ENCODE data around the gene MBTD1.
A peak's percentile ranks its signal among the peaks of the same experiment; 100 is the strongest.
"Not testable (repeated sequence)": the region's sequence is repeated elsewhere in the genome, so short reads cannot be mapped to it uniquely, and the experiment has no call there.

Gene MBTD1

GRCh38 chr17:51259564-51260236, at the start of gene MBTD1:
TSS of gene MBTD1 (minus strand) at chr17:51260049. CDS start at chr17:51225161, 34,888 bp downstream.
- H3K4me3 ChIP-seq (ENCODE audit: low read length), result peak within 1 kb of the TSS; percentile 86
- peaks cover 9% of the 10 kb centered on the region for H3K36me3 ChIP-seq (ENCODE audit: control insufficient read depth, insufficient read depth, low read length, severe bottlenecking)
- peaks cover 52% of the 10 kb centered on the region for H3K4me1 ChIP-seq (ENCODE audit: control insufficient read depth, insufficient read depth, low read length)
- no peaks in the 10 kb centered on the region for H3K9me3 ChIP-seq (ENCODE audit: control insufficient read depth, low read length)
- peak; percentile 97 for DNase-seq (ENCODE audit: low read depth)
- H3K9ac ChIP-seq (ENCODE audit: low read length), result peak within 1 kb of the TSS; percentile 94
- no peaks in the 10 kb centered on the region for H3K27me3 ChIP-seq (replicated peaks; ENCODE audit: control insufficient read depth, insufficient read depth, low read length)

DNA sequence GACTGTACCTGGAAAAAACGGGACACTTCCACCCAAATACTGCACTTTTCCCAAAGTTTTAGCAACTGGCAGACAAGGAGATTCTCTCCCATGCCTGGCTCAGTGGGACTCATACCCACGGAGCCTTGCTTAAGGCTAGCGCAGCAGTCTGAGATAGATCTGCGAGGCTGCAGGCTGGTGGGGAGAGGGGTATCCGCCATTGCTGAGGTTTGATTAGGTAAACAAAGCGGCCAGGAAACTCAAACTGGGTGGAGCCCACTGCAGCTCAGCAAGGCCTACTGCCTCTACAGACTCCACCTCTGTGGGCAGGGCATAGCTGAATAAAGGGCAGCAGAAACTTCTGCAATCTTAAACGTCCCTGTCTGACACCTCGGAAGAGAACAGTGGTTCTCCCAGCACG, 45.3 kb upstream of the MBTD1 start:
- Histone ChIP-seq H3K9me3 (ENCODE audit: control insufficient read depth, low read length) (no peaks in the 10 kb centered on the region), H3K4me3 (ENCODE audit: low read length) (no peak overlapping the region), H3K4me1 (ENCODE audit: control insufficient read depth, insufficient read depth, low read length) (no peaks in the 10 kb centered on the region), H3K27me3 (replicated peaks; ENCODE audit: control insufficient read depth, insufficient read depth, low read length) (no peaks in the 10 kb centered on the region), H3K9ac (ENCODE audit: low read length) (no peak overlapping the region), H3K36me3 (ENCODE audit: control insufficient read depth, insufficient read depth, low read length, severe bottlenecking) (peaks cover under 1% of the 10 kb centered on the region)
- no peak for DNase-seq (ENCODE audit: low read depth)

DNA sequence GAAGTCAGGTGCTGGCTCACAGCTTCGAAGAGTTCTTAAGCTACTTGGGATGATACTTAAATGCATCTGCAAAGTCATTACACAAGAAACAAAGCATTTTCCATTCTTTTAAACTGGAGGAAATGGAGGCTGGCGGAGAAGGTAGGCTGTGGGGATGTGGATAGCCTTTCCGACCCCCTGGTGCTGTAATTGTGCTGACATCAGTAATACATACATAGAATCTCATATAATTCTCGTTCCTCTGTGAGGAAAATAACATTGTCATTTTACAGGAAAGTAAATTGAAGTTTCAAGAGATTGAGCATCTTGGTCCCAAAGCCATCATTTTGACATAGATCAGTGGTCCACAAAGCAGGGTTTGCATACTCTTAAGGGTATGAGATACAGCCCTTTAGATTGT, 40.0 kb upstream of the MBTD1 start:
- H3K4me1 ChIP-seq (ENCODE audit: control insufficient read depth, insufficient read depth, low read length), result no peaks in the 10 kb centered on the region
- no peak overlapping the region for H3K9ac ChIP-seq (ENCODE audit: low read length)
- no peaks in the 10 kb centered on the region for H3K27me3 ChIP-seq (replicated peaks; ENCODE audit: control insufficient read depth, insufficient read depth, low read length)
- no peak for DNase-seq (ENCODE audit: low read depth)
- H3K36me3 ChIP-seq (ENCODE audit: control insufficient read depth, insufficient read depth, low read length, severe bottlenecking), result peaks cover 26% of the 10 kb centered on the region
- no peak overlapping the region for H3K4me3 ChIP-seq (ENCODE audit: low read length)
- H3K9me3 ChIP-seq (ENCODE audit: control insufficient read depth, low read length), result no peaks in the 10 kb centered on the region

DNA sequence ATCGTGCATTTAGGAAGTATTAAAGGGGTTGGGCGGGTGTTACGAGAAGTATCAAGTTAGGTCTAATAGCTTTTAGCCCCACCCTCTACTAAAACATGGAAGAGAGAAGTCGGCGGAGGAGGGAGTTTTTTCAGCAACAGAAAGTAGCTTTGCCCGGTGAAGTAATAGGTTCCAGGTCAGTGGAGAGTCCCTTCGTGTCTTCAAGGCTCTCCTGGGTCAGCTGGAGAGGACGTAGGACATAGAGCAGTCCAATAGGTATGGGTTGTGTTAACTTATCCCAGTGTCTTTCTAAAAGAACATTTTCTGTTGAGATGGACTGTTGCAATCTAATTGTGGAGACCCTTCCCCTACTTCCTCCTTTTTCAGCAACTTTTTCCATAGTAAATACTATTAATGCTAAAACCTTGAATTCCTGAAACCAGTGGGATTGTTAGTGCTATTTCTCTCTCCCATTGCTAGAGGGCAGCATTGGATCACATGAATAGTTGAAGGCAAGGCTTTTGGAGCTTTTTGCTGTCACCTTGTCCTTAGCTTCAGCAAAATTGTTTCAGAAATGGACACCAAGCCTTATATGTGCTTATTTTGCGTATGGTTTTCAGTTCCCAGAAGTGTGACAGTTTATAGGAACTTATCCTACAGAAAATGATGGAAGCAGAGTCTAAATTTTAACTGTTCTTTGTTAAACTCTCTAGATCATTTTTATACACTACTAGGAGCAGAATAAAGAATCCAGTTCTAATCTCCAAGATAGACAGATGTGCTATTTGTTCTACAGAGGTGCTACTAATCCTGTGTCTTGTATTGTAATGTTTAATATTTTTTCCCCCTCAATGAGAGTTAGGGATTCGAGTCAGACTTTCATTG, 38.9 kb upstream of the MBTD1 start:
- no peak overlapping the region for H3K4me3 ChIP-seq (ENCODE audit: low read length)
- H3K27me3 ChIP-seq (replicated peaks; ENCODE audit: control insufficient read depth, insufficient read depth, low read length), result no peaks in the 10 kb centered on the region
- H3K9me3 ChIP-seq (ENCODE audit: control insufficient read depth, low read length), result no peaks in the 10 kb centered on the region
- H3K9ac ChIP-seq (ENCODE audit: low read length), result no peak overlapping the region
- peaks cover 31% of the 10 kb centered on the region for H3K36me3 ChIP-seq (ENCODE audit: control insufficient read depth, insufficient read depth, low read length, severe bottlenecking)
- peak; percentile 79 for DNase-seq (ENCODE audit: low read depth)
- no peaks in the 10 kb centered on the region for H3K4me1 ChIP-seq (ENCODE audit: control insufficient read depth, insufficient read depth, low read length)

DNA sequence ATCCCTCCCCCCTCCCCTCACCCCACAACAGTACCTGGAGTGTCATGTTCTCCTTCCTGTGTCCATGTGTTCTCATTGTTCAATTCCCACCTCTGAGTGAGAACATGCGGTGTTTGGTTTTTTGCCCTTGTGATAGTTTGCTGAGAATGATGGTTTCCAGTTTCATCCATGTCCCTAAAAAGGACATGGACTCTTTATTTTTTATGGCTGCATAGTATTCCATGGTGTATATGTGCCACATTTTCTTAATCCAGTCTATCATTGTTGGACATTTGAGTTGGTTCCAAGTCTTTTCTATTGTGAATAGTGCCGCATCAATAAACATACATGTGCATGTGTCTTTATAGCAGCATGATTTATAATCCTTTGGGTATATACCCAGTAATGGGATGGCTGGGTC, 34.5 kb upstream of the MBTD1 start:
- not testable (repeated sequence) for H3K9me3 ChIP-seq (ENCODE audit: control insufficient read depth, low read length); DNase-seq (ENCODE audit: low read depth); H3K9ac ChIP-seq (ENCODE audit: low read length); H3K27me3 ChIP-seq (replicated peaks; ENCODE audit: control insufficient read depth, insufficient read depth, low read length); H3K4me1 ChIP-seq (ENCODE audit: control insufficient read depth, insufficient read depth, low read length); H3K4me3 ChIP-seq (ENCODE audit: low read length)
- peaks cover 46% of the 10 kb centered on the region for H3K36me3 ChIP-seq (ENCODE audit: control insufficient read depth, insufficient read depth, low read length, severe bottlenecking)

GRCh38 chr17:51289696-51290111, 29.9 kb upstream of the MBTD1 start:
- Histone ChIP-seq H3K4me3 (ENCODE audit: low read length) (no peak overlapping the region), H3K36me3 (ENCODE audit: control insufficient read depth, insufficient read depth, low read length, severe bottlenecking) (peaks cover 67% of the 10 kb centered on the region), H3K9ac (ENCODE audit: low read length) (no peak overlapping the region), H3K9me3 (ENCODE audit: control insufficient read depth, low read length) (no peaks in the 10 kb centered on the region), H3K27me3 (replicated peaks; ENCODE audit: control insufficient read depth, insufficient read depth, low read length) (no peaks in the 10 kb centered on the region), H3K4me1 (ENCODE audit: control insufficient read depth, insufficient read depth, low read length) (no peaks in the 10 kb centered on the region)
- DNase-seq (ENCODE audit: low read depth), result no peak

- H3K4me1 ChIP-seq (ENCODE audit: control insufficient read depth, insufficient read depth, low read length), result no peaks in the 10 kb centered on the region
- no peak for DNase-seq (ENCODE audit: low read depth)
- H3K9me3 ChIP-seq (ENCODE audit: control insufficient read depth, low read length), result no peaks in the 10 kb centered on the region
- no peaks in the 10 kb centered on the region for H3K27me3 ChIP-seq (replicated peaks; ENCODE audit: control insufficient read depth, insufficient read depth, low read length)
- peaks cover 67% of the 10 kb centered on the region for H3K36me3 ChIP-seq (ENCODE audit: control insufficient read depth, insufficient read depth, low read length, severe bottlenecking)
- H3K4me3 ChIP-seq (ENCODE audit: low read length), result no peak overlapping the region
- no peak overlapping the region for H3K9ac ChIP-seq (ENCODE audit: low read length)
Observed at GRCh38 chr17:51287412-51287811, 27.6 kb upstream of the MBTD1 start.

DNA sequence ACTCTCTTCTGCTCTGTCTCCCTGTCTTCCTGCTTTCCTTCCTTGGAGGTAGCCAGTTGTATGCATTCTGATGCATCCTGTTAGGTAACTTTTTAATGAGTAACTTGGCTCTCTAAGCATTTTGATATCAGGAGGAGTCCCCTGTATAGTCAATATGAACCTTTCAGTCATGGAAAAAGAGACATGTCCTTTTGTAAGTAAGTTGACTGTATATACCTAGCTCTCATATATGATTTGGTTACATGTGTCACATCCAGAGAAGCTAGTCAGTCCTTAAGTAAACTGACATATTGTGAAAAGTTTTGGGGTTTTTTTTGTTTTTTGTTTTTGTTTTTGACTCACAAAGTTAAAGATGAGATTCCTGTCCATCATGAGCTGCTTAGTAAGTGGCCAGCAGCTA, 19.3 kb upstream of the MBTD1 start:
- no peak overlapping the region for H3K4me3 ChIP-seq (ENCODE audit: low read length)
- no peak for DNase-seq (ENCODE audit: low read depth)
- H3K27me3 ChIP-seq (replicated peaks; ENCODE audit: control insufficient read depth, insufficient read depth, low read length), result no peaks in the 10 kb centered on the region
- peaks cover 10% of the 10 kb centered on the region for H3K4me1 ChIP-seq (ENCODE audit: control insufficient read depth, insufficient read depth, low read length)
- peaks cover 75% of the 10 kb centered on the region for H3K36me3 ChIP-seq (ENCODE audit: control insufficient read depth, insufficient read depth, low read length, severe bottlenecking)
- H3K9me3 ChIP-seq (ENCODE audit: control insufficient read depth, low read length), result no peaks in the 10 kb centered on the region
- no peak overlapping the region for H3K9ac ChIP-seq (ENCODE audit: low read length)

DNA sequence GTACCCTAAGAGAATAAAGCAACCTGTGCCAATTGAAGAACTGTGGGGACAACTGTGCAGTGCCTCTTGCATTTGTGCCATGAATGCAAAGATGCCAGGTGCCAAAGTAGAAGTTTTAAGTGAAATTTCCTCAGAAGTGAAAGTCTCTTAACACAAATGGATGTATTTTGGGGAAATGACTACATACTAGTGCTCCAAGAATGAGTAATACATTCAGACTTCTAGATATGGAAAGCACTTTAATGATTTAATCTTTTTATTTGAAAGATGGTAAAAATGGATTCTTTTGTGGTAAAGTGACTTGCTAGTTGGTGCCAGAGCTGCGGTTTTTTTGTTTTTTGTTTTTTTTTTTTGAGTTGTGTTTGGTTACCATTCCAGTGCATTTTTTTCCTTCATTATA, 15.5 kb upstream of the MBTD1 start:
- Histone ChIP-seq H3K9ac (ENCODE audit: low read length) (no peak overlapping the region), H3K36me3 (ENCODE audit: control insufficient read depth, insufficient read depth, low read length, severe bottlenecking) (peaks cover 70% of the 10 kb centered on the region), H3K27me3 (replicated peaks; ENCODE audit: control insufficient read depth, insufficient read depth, low read length) (no peaks in the 10 kb centered on the region), H3K9me3 (ENCODE audit: control insufficient read depth, low read length) (no peaks in the 10 kb centered on the region), H3K4me3 (ENCODE audit: low read length) (no peak overlapping the region), H3K4me1 (ENCODE audit: control insufficient read depth, insufficient read depth, low read length) (peaks cover 18% of the 10 kb centered on the region)
- DNase-seq (ENCODE audit: low read depth), result peak; percentile 86

DNA sequence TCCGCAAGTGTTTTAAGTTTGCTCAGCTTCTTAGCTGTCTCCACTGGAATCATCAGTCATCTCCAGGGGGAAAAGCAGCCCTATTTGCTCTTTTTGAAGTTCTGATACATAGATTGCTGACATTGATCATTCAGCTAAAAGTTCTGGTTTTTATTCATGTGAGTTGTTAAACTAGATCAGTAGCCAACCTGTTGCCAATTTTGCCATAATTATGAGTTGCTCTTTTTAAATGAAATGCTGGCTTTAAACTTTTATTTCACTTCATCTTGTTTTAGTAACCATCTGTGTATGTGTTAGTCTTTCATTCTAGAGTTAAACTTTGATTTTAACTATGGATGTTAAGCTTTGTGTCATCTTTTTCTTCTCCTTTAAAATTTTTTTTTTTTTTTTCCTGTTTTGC, 13.0 kb upstream of the MBTD1 start:
- no peaks in the 10 kb centered on the region for H3K9me3 ChIP-seq (ENCODE audit: control insufficient read depth, low read length)
- H3K9ac ChIP-seq (ENCODE audit: low read length), result no peak overlapping the region
- peaks cover 20% of the 10 kb centered on the region for H3K4me1 ChIP-seq (ENCODE audit: control insufficient read depth, insufficient read depth, low read length)
- peaks cover 68% of the 10 kb centered on the region for H3K36me3 ChIP-seq (ENCODE audit: control insufficient read depth, insufficient read depth, low read length, severe bottlenecking)
- H3K4me3 ChIP-seq (ENCODE audit: low read length), result no peak overlapping the region
- H3K27me3 ChIP-seq (replicated peaks; ENCODE audit: control insufficient read depth, insufficient read depth, low read length), result no peaks in the 10 kb centered on the region
- no peak for DNase-seq (ENCODE audit: low read depth)

DNA sequence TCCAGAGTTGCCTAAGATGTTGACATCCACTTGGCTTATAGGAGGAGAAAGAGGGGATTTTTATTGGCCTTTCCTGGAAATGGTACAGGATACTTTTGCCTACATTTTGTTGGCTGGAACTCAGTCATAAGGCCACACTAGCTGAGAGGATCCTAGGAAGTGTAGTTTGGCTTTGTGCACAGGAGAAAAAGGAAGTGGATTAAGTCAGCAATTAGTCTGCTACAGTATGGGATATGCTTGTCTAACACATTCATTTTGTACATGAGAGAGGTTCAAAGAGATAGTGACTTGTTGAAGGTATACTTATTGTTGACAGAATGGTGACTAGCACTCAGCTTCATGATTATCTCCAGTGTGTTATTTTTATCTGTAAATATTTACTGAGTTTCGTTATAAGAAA, 10.8 kb upstream of the MBTD1 start:
- peaks cover 68% of the 10 kb centered on the region for H3K36me3 ChIP-seq (ENCODE audit: control insufficient read depth, insufficient read depth, low read length, severe bottlenecking)
- H3K4me3 ChIP-seq (ENCODE audit: low read length), result no peak overlapping the region
- no peak overlapping the region for H3K9ac ChIP-seq (ENCODE audit: low read length)
- peaks cover 15% of the 10 kb centered on the region for H3K4me1 ChIP-seq (ENCODE audit: control insufficient read depth, insufficient read depth, low read length)
- no peak for DNase-seq (ENCODE audit: low read depth)
- H3K9me3 ChIP-seq (ENCODE audit: control insufficient read depth, low read length), result no peaks in the 10 kb centered on the region
- H3K27me3 ChIP-seq (replicated peaks; ENCODE audit: control insufficient read depth, insufficient read depth, low read length), result no peaks in the 10 kb centered on the region

All from adipocyte (in vitro differentiated cells).